Measurements from ENCODE around the gene CDK14. TPM values are rescaled to one million over a fixed set of nuclear protein-coding genes. Genes with fewer than 3 reads are reported as not detected.

The CDK14 gene
- total RNA-seq, 2 donors from 2014 or later: 8.7 to 13.4 TPM

DNA sequence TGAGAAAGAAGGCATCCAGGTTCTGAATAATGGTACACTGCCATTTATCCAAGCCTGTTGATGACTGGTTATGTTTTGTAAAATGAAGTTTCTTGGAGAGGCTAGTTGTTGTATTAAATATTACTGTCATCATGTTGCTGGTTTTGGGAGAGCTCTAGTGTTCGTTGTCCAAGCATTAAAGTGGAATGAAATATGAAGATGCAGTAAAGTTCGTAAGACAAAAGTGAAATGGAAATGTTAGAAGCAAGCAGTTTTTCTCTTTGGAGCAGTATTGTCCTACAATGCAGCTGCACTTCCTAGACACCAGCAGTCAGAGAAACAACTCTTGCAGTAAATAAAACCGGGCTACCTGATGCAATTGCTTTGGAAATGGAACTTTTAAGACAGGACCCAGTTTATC lies 511.3 kb downstream of the CDK14 start:
- H3K4me1 Mint-ChIP-seq: no peaks in the 10 kb centered on the region
- Histone ChIP-seq H3K27me3 (ENCODE audit: control insufficient read depth, insufficient read depth, low read length, poor library complexity, severe bottlenecking) (no peaks in the 10 kb centered on the region), H3K9me3 (ENCODE audit: control insufficient read depth, low read length) (no peaks in the 10 kb centered on the region), H3K9ac (ENCODE audit: extremely low read depth, low read length, poor library complexity, severe bottlenecking) (no peak overlapping the region), H3K27ac (ENCODE audit: low read depth, low read length) (no peak overlapping the region), H3K36me3 (ENCODE audit: control insufficient read depth, insufficient read depth, low read length) (no peaks in the 10 kb centered on the region), H3K4me3 (ENCODE audit: low read length) (no peak overlapping the region), H3K4me1 (ENCODE audit: control insufficient read depth, insufficient read depth, low read length) (no peaks in the 10 kb centered on the region)
- TF ChIP-seq, protein P1, sequence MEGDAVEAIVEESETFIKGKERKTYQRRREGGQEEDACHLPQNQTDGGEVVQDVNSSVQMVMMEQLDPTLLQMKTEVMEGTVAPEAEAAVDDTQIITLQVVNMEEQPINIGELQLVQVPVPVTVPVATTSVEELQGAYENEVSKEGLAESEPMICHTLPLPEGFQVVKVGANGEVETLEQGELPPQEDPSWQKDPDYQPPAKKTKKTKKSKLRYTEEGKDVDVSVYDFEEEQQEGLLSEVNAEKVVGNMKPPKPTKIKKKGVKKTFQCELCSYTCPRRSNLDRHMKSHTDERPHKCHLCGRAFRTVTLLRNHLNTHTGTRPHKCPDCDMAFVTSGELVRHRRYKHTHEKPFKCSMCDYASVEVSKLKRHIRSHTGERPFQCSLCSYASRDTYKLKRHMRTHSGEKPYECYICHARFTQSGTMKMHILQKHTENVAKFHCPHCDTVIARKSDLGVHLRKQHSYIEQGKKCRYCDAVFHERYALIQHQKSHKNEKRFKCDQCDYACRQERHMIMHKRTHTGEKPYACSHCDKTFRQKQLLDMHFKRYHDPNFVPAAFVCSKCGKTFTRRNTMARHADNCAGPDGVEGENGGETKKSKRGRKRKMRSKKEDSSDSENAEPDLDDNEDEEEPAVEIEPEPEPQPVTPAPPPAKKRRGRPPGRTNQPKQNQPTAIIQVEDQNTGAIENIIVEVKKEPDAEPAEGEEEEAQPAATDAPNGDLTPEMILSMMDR (conservative IDR thresholded peaks at IDR 0.05): no peak
- H3K9me3 Mint-ChIP-seq: no peaks in the 10 kb centered on the region
- no peak overlapping the region for H3K27ac Mint-ChIP-seq
- no peak overlapping the region for H3K4me3 Mint-ChIP-seq
- H3K36me3 Mint-ChIP-seq (ENCODE audit: low read depth): no peaks in the 10 kb centered on the region
- no peaks in the 10 kb centered on the region for H3K27me3 Mint-ChIP-seq (ENCODE audit: insufficient read depth)
- WGBS, 2 experiments (ENCODE audit: insufficient coverage in 1 of 2, insufficient read length in 1 of 2): 90 to 100% methylated on average over 3 of the region's 3 CpGs
- DNase-seq: no peak

GRCh38 chr7:91109200-91109599 lies 513.1 kb downstream of the CDK14 start:
- no peak overlapping the region for H3K4me3 ChIP-seq (ENCODE audit: low read length)
- no peaks in the 10 kb centered on the region for H3K27me3 Mint-ChIP-seq (ENCODE audit: insufficient read depth)
- no peaks in the 10 kb centered on the region for H3K27me3 ChIP-seq (ENCODE audit: control insufficient read depth, insufficient read depth, low read length, poor library complexity, severe bottlenecking)
- no peaks in the 10 kb centered on the region for H3K36me3 ChIP-seq (ENCODE audit: control insufficient read depth, insufficient read depth, low read length)
- H3K4me1 Mint-ChIP-seq: peaks cover 2% of the 10 kb centered on the region
- H3K36me3 Mint-ChIP-seq (ENCODE audit: low read depth): no peaks in the 10 kb centered on the region
- no peak for DNase-seq
- H3K4me3 Mint-ChIP-seq: no peak overlapping the region
- no peak overlapping the region for H3K27ac Mint-ChIP-seq
- no peaks in the 10 kb centered on the region for H3K4me1 ChIP-seq (ENCODE audit: control insufficient read depth, insufficient read depth, low read length)
- no peaks in the 10 kb centered on the region for H3K9me3 ChIP-seq (ENCODE audit: control insufficient read depth, low read length)
- H3K9ac ChIP-seq (ENCODE audit: extremely low read depth, low read length, poor library complexity, severe bottlenecking): no peak overlapping the region
- WGBS, 2 experiments (ENCODE audit: insufficient coverage in 1 of 2, insufficient read length in 1 of 2): 100% methylated on average over 1 of the region's 3 CpGs; no CpG with 5 or more reads in 1 of the 2 experiments
- no peaks in the 10 kb centered on the region for H3K9me3 Mint-ChIP-seq
- H3K27ac ChIP-seq (ENCODE audit: low read depth, low read length): no peak overlapping the region
- TF ChIP-seq, protein P1 (conservative IDR thresholded peaks at IDR 0.05): no peak

DNA sequence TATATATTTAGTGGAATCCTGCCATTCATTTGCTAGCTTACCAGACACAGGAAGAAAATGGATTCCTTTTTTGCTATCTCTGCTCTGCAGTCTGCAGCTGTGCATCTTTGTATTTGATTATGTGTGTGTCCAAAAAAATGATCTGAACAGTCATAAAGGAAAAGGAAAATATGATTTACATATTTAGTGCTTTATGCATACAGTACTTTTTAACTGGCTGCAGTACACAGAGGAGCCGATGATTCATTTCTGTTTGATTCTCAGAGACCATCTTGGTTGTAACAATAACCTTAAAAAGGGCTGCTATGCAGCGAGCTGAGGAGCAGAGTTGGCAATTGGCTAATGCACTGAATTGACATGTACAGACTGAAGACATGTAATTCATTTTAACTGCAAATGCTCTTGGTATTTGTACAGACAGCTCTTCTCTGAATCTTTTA lies 516.8 kb downstream of the CDK14 start:
- no peak overlapping the region for H3K27ac ChIP-seq (ENCODE audit: low read depth, low read length)
- no peaks in the 10 kb centered on the region for H3K27me3 ChIP-seq (ENCODE audit: control insufficient read depth, insufficient read depth, low read length, poor library complexity, severe bottlenecking)
- Mint-ChIP-seq H3K4me3 (no peak overlapping the region), H3K27me3 (ENCODE audit: insufficient read depth) (no peaks in the 10 kb centered on the region), H3K9me3 (no peaks in the 10 kb centered on the region), H3K36me3 (ENCODE audit: low read depth) (no peaks in the 10 kb centered on the region), H3K27ac (no peak overlapping the region), H3K4me1 (peaks cover 10% of the 10 kb centered on the region)
- peaks cover 5% of the 10 kb centered on the region for H3K4me1 ChIP-seq (ENCODE audit: control insufficient read depth, insufficient read depth, low read length)
- TF ChIP-seq, protein P1 (conservative IDR thresholded peaks at IDR 0.05): no peak
- no peak overlapping the region for H3K9ac ChIP-seq (ENCODE audit: extremely low read depth, low read length, poor library complexity, severe bottlenecking)
- DNase-seq: no peak
- H3K4me3 ChIP-seq (ENCODE audit: low read length): no peak overlapping the region
- WGBS, 2 experiments (ENCODE audit: insufficient coverage in 1 of 2, insufficient read length in 1 of 2): 94 to 100% methylated on average over 2 of the region's 2 CpGs
- H3K36me3 ChIP-seq (ENCODE audit: control insufficient read depth, insufficient read depth, low read length): no peaks in the 10 kb centered on the region
- H3K9me3 ChIP-seq (ENCODE audit: control insufficient read depth, low read length): no peaks in the 10 kb centered on the region
